Activated naive CD8-positive, alpha-beta T cell treated with anti-CD3 and anti-CD28 coated beads, Interleukin-2, amount 50 U/mL, for 16 hours (primary cell): ENCODE data around the gene MFSD2A.
"Not testable (repeated sequence)": the region's sequence is repeated elsewhere in the genome, so short reads cannot be mapped to it uniquely, and the experiment has no call there.

ENCODE experiments used
- DNase-seq: peaks from one replicate; pipeline ENCODE4 v3.0.0-alpha.2; 2020; ENCODE audit warnings: low read depth, low spot score

The MFSD2A gene

DNA sequence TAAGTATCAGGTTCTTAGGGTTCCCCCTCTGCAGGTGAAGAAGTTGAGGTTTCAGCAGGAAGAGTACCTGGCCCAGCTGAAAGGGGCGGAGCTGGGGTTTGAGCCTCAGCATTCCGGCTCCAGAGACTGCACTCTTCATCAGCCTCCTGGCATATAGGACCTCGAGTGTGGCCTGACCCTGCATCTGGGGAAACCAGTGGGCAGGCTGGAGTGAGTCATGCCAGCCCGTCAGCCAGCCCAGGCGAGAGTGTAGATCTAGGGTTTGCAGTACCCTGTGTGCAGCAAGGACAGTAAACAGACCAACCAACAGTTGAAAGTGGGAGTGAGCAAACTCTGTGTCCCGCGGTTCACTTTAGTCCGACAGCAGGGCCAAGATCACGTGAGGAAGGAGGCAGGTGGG is 14.1 kb downstream of the MFSD2A start:
- no peak for DNase-seq

DNA sequence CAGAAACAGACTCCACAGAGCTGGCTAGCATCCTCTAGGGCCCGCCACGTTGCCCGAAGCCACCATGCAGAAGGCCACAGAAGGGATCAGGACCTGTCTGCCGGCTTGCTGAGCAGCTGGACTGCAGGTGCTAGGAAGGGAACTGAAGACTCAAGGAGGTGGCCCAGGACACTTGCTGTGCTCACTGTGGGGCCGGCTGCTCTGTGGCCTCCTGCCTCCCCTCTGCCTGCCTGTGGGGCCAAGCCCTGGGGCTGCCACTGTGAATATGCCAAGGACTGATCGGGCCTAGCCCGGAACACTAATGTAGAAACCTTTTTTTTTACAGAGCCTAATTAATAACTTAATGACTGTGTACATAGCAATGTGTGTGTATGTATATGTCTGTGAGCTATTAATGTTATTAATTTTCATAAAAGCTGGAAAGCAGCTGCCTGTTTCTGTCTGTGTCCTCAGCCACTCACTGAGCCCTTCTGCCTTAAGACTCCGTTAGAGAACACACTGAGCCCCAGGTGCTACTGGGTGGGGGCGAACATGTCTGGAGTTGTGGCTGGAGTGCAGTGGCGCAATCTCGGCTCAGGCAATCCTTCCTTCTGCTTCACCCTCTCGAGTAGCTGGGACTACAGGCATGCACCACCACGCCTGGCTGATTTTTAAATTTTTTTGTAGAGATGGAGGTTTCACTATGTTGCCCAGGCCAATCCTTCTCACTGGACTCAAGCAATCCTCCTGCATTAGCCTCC is 14.8 kb downstream of the MFSD2A start:
- no peak for DNase-seq

DNA sequence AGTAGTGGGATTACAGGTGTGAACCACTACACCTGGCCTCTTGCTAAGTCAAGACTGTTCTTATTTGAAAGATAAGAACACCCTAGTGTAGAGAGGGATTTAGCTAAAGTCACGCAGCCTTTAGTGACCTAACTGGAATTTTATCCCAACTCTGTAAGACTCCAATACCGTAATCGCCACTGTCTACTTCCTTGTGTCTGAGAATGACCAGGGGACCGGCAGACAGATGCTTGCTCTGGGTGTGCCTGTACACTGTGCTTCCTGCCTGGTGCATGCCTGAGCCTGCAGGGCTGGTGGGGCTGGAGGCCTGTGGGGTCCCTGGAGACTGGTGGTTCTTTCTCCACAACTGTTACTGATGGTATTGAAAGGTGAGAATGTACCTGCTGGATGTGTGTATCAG is 15.3 kb downstream of the MFSD2A start:
- no peak for DNase-seq

DNA sequence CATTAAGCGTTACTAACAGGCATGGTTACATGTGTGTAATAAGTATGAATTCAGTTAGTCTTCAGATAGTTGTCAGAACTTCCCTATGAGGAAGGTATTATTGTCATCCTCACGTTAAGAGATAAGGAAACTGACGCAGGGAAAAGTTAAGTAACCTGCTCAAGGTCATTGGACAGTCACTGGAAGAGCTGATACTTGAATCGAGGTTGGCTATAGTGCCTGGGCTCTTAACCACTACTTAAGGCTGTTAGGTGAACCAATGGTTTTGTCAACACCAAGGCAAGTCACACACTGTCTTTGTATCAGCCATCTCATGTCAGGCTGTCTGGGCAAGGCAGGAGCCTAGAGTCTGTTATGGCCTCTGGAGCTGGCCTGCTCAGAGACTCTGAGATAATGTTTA is 16.2 kb downstream of the MFSD2A start:
- no peak for DNase-seq

DNA sequence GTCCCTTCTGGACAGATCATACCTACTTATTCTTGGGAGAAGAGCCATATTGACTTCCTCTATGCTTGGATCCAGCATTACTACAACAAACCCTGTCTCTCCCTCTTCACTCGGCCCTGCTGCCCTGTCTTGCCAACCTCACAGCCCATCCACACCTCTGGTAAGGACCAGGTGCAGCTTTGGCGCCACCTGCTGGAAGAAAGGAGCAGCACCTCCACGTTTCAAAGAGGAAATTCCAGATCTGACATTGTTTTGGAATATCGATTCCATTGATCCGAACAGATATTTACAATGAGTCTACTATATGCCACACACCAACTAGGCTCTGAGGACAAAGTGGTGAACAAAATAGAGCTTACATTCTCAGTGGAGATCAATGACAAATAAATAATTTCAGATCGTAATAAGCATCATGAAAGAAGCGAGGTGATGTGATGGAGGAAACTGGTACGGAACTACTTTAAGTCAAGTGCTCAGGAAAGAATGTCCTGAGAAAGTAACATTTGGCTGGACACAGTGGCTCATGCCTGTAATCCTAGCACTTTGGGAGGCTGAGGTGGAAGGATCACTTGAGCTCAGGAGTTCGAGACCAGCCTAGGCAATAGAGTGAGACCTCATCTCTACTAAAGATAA is 18.7 kb downstream of the MFSD2A start:
- peak; percentile 48 for DNase-seq

GRCh38 chr1:39976732-39977131 is 21.8 kb downstream of the MFSD2A start:
- no peak for DNase-seq

GRCh38 chr1:39977202-39977601 is 22.3 kb downstream of the MFSD2A start:
- no peak for DNase-seq

DNA sequence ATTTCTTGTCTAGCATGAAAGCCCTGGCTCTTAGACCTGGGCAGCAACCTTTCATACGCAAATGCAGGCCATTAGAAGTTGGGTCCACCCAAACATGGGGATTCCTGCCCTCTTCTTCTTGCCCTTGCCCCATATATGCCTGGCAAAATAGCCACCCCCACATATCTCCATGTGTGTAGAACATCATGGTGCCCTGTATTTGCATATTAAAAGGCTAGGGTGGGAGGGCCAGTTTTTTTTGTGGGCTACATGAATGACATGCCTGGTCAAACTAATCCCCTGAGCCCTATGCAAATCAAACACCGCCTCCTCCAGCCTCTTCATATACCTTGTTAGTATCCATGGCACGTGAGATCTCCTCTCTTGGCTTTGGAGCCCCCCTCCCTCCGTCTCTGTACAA is 24.7 kb downstream of the MFSD2A start:
- DNase-seq = no peak

GRCh38 chr1:39980555-39981313 is 25.8 kb downstream of the MFSD2A start:
- no peak for DNase-seq

DNA sequence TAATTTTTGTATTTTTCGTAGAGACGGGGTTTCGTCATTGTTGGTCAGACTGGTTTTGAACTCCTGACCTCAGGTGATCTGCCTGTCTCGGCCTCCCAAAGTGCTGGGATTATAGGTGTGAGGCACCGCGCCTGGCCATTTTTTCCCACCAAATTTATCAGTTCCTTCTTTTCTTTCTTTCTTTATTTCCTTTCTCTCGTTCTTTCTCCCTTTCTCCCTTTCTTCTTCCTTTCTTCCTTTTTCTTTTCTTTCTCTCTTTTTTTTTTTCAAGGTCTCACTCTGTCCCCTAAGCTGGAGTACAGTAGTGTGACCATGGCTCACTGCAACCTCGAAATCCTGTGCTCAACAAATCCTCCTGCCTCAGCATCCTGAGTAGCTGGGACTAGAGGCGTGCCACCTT is 26.4 kb downstream of the MFSD2A start:
- no peak for DNase-seq

- no peak for DNase-seq
Measured at GRCh38 chr1:39981945-39982344, 27.0 kb downstream of the MFSD2A start.

GRCh38 chr1:39984480-39984879 is 29.5 kb downstream of the MFSD2A start:
- not testable (repeated sequence) for DNase-seq

DNA sequence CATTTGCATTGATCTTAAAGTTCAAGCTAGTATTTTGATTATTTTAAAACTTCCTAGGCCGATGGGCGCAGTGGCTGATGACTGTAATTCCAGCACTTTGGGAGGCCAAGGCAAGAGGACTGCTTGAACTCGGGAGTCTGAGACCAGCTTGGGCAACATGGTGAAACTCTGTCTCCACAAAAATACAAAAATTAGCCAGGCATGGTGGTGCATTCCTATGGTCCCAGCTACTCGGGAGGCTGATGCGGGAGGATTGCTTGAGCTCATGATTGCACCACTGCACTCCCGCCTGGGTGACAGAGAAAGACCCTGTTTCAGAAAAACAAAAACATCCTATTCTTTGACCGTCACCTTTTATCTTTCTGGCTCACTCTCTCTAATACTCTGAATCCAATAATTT is 30.0 kb downstream of the MFSD2A start:
- DNase-seq = no peak

GRCh38 chr1:39987869-39988268 is 32.9 kb downstream of the MFSD2A start:
- no peak for DNase-seq

DNA sequence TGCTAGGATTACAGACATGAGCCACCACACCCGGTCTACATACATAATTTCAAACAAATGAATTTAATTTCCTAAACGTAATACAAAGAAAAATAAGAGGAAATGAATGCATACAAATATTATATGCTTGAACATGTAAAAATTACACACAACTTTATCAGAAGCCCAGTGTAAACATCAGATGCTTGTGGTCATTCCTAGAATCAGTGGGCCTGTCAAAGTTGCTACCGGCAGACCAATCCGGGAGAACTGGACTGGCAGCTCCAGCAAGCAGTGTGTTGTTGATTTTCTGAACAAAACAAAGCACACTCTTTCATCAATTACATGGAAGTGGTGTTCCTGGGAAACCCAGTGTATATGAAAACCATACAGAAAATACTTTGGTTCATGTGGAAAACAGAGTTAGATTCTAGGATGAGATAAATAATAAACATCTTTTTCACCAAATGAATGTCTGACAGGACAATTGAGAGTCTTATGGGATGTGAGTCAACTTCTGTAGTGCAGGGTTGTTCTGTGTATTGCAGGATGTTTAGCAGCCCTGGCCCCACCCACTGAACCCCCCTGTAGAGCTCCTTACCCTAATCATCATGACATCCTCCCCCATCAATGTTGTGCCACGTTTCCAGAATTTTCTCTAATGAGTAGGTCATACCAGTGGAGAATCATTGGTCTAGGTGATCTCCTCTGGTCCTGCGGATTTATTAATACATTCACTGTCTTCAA is 33.8 kb downstream of the MFSD2A start:
- no peak for DNase-seq

DNA sequence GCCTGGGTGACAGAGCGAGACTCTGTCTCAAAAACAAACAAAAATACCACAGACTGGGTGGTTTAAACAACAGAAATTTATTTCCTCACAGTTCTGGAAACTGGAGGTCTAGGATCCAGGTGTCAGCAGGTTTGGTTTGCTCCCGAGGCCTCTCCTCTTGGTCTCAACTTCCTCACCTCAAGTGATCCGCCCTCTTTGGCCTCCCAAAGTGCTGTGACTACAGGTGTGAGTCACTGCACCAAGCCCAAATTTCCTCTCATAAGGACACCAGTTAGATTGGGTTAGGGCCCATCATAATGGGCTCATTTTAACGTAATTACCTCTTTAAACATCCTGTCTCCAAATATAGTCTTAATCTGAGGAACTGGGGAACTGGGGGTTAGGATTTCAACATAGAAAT is 35.5 kb downstream of the MFSD2A start:
- DNase-seq = no peak

GRCh38 chr1:39992234-39992633 is 37.3 kb downstream of the MFSD2A start:
- DNase-seq = no peak

DNA sequence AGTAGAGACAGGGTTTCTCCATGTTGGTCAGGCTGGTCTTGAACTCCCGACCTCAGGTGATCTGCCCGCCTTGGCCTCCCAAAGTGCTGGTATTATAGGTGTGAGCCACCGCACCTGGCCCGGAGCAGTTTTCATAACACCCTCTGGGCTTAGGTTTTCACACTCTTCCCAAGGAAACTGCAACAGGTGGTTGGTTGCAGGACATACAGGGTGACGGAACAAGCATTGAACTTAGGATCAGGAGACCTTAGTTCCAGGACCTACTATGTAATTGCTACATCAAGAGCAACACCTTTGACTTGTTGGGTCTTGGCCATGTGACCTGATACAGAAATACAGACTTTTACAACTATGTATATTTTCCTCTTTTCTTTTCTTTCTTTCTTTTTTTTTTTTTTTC is 37.9 kb downstream of the MFSD2A start:
- DNase-seq = no peak

- no peak for DNase-seq
Measured at GRCh38 chr1:39995973-39996393, 41.0 kb downstream of the MFSD2A start.

DNA sequence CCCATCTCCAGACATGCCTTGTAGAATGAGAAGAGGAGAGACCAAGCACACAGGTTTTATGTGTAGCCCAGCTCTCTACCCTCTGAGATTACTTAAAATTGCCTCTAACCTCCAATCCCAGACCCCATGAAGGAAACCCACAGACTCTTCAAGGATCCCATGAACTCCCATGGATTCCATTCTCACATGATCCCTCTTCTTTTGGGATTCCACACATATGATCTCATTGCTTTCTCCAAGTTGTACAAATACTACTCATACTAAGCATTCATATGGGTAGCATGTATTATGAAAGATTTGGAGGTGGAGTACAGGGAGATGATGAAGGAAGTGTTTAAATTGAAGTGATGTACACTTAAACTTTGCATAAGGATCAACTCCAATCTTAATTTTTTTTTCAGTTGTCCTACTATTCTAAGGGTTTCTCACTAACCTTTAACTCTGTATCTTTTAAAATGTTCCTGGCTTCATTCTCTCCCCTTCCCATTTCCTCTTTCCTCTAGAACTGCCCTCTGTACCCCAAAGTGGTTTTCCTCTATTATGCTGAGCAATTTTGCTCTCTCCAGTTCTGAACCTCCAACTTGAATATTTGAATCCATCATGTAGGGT is 41.6 kb downstream of the MFSD2A start:
- DNase-seq = no peak

- DNase-seq = no peak
Measured at GRCh38 chr1:40001456-40001855, 46.5 kb downstream of the MFSD2A start.
